TTC549 (cell line): Measurements from ENCODE around the gene HEG1.

Source experiments
- FAIRE-seq: peaks from 2 replicates; lab custom pipeline; 2012; peaks lifted over from hg19 to GRCh38; lab: Jason Lieb, UNC

Gene HEG1

GRCh38 chr3:125072301-125072700 is 16.5 kb upstream of the HEG1 start:
- FAIRE-seq = no peak

- FAIRE-seq = no peak
Observed at GRCh38 chr3:125069968-125070745, 14.4 kb upstream of the HEG1 start.

DNA sequence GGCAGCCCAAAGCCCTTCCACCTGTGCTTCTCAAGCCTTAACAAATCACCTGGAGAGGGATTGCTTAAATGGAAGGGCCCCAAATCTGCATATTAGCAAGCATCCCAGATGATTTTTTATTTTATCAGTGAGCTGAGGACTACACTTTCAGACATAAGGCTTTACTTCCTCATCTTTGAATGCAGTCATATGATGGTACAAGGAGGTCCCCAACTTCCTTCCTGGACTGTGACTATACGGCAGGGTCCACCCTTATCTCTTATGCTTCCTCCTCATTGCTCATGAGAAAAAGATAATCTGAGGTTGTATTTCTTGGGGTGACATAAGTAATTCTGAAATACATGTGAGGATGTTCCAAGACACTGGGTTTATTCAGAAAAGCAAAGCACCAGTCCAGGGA is 13.7 kb upstream of the HEG1 start:
- no peak for FAIRE-seq

GRCh38 chr3:125068265-125068664 is 12.5 kb upstream of the HEG1 start:
- FAIRE-seq = no peak

GRCh38 chr3:125067225-125067624 is 11.4 kb upstream of the HEG1 start:
- FAIRE-seq = no peak

DNA sequence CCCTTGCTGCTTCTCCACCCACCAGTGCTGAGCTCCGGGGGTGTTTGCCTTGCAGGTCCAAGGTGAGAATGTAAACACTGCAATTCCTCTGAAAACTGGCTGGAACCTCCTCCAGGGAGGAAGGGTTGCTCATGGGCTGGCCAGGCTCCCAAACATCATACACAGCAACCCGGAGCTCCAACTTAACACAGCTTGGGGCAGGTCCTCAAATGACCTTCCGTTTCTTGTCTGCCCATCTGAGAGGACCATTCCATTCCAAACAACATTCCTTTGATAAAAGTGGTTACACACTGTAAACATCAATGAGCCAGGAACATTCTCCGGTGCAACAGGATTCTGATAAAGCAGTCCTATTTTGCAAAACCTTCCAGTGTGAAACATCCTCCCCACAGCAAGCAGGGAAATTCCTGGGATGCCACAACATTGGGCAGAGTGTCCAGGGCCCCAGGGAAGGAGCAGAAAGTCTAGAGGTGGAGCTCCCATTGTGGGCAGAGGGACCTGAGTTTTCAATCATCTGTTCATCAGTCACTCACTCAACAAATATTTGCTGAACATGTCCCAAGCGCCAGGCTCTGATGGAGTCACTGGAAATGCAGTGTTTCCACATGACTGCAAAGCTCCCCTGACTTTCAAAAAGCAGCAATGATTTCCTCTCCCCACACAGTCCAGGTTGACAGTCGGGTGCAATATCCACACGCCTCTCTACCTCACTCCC is 7.3 kb upstream of the HEG1 start:
- no peak for FAIRE-seq

DNA sequence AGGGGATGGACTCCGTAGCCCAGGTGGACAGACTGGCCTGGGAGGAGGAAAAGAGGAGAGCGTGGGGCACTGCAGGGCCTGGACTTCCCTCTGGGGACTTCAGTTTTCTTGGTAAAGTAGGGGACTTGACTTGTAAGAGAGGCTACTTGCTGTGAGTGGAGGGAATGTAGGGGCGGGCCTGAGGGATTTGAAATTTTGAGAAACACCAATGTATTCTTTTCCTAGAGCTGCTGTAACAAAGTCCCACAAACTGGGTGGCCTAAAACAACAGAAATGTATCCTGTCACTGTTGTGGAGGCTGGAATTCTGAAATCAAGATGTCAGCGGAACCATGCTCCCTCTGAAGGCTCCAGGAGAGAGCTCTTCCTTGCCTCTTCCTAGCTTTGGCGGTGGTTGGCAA is 5.8 kb upstream of the HEG1 start:
- FAIRE-seq = no peak

- FAIRE-seq = no peak
Observed at GRCh38 chr3:125061170-125061569, 5.4 kb upstream of the HEG1 start.

DNA sequence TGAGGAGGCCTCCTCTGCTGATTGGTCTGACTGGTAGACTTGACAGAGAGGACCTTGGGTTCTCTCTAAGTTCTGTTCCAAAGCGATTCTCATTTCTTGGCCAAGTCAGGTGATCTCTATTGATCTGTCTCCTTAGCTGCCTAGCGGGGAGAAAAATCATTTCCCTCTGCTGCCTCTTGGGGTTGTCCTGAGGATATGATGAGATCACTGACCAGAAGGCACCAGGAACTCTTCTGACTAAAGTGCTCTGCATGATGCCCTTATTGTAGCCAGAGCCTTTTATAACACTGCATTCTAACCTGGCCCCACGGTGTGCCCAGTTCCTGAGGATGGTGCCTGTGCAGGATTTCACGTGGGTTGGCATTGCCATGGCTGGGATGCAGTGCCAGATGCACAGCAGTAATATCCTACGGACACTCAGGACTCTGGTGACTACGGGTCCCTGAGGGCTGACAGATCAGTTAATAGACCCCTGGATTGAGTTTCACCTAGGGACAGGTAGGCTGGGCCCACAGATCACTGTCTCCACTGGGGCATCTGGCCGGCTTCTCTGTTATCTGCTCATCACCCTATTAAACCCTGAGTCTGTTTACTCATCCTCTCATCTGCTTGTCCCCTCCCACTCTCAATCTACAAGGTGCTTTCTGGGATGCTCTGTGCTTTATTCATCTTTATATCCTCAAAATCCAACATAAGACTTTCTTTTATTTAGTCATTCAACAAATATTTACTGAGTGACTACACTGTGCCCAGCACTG is 3.9 kb upstream of the HEG1 start:
- no peak for FAIRE-seq

DNA sequence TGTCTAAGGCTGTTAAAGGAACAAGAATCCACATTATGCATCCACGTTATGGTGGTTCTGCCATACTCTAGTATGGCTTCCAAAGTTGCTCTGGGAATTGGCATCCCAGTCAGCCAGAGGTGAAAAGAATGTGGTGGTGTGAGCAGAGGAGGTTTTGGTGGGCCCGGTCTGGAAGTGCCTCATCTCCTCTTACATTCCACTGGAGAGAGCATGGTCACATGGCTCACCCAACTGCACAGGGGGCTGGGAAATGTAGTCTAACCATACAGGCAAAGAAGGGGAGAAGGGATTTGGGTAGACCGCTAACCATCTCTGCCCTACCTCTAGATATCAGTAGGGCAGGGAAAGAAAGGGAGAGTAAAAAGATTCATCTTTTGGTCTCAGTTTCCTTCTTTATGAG is 3.2 kb upstream of the HEG1 start:
- no peak for FAIRE-seq

DNA sequence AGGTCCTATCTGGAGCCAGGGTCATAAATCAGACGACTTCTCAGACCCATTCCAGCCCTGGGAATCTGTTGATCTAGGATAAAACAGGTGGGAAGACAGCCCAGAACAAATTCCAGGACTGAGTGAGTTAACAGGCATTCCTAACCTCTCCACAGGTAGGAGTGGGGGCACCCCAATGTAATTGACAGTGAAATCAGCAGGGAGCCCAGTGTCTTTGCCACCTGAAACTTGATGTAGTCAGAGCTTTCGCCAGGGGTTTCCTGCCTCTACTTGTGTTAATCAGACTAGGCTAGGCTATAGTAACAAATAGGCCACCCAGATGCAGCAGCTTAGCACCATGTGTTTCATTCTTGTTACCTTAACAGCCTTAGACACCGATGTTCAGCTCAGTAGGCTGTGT is 2.7 kb upstream of the HEG1 start:
- FAIRE-seq = no peak

DNA sequence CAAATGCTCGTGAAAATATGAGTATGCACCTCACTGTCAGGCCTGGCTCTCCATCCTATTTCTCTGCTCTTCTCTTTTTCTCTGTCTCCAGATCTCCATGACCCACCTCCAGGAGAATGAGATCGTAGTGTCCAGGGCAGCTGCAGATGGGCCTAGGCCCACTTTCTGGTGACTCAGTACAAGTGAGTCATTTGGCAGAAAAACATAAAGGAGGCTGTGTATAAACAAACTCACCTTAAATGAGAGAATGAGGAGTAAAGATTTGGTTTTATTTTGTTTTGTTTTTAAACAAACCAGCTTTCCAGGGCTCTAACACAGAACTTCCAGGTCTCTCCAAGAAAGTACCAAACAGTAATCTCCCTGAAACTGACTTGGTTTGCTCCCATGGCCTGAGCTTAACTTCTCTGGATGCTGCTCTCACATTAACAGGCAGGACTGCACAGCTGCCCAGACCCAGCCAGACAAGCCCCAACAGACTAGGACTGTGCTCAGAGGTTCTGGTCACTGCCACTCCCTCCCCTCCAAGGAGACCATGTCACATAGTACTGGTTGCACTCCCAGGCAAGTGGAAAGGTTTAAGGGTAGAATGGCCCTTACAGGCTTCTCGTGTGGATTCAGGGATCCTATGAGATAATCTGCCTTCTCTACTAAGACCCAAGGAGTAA is 1.5 kb upstream of the HEG1 start:
- no peak for FAIRE-seq

- no peak for FAIRE-seq
Observed at GRCh38 chr3:125055331-125055912, 375 bp downstream of the HEG1 start.

DNA sequence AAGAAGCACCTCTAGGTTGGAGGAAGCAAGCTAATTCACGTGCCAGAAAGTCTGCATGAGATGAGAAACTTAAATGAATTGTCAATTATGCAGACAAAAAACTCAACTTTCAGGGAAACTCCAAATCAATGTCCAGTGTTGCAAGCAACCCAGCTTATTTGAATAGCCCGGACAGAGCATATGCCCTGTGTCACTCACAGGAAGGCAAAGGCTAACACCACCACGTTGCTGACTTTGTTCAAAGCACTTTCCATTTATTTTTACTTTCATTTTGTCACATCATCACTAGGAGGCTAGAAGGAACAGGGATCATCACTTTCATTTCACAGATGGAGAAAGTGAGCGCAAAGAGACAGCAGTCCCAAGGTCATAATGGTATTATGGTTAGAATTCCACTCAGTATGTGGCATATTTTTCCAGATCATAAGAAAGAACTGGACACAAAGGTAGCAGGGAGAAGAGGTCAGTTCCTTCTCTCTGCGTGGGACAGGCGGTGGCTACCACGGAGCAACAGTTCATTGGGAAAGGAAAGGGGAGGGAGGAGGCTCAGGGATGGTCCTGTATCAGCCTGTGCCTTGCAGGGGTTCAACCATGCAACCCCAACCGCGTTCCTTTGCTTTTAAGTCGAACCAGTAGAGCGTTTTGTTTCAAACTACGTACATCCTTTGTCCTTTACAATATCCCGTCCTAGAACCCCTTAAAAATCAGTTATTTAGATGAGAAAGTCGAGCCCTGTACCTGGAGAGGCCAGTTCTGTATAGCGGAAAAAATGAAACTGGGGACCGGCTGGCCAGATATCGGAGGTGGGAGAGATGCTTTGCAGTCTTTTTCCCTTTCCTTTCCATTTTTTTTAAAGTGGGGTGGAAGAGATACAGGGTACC is 1.1 kb downstream of the HEG1 start:
- FAIRE-seq = no peak

DNA sequence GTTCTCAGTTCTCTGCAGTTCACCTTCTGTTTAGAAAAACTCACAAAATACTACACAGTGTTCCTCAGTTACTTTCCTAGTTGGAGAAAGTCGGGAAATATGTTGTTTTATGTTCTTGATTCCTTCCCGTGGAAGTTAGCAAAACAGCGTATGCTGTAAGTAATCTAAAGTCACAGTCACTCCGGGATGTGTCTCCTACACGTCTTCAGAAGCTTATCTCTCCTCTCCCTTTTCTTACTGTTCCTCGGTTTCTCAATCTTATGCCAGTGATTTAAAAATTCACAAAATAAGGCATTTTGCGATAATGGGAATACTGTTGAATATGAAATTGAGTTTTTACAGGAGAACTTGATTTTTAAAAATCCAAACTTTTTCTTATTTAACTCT is 1.7 kb downstream of the HEG1 start:
- no peak for FAIRE-seq

DNA sequence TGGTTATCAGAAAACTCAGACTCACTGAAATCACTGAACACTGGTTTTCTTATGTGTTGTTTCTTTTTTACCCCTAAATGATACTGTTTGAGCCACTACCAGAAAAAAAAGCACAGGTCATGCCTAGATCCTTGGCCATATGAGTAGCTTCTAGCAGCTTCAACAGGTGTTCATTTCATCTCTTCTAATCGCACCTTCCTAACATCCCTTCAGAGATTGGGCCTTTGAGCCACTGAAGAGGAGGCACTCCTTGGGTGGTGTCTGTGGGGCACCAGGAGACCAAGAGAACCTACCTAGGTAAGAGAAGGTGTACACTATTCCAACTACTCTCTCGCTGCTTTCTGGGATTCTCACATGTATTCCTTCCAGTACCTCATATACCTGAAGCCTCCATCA is 2.5 kb downstream of the HEG1 start:
- no peak for FAIRE-seq

DNA sequence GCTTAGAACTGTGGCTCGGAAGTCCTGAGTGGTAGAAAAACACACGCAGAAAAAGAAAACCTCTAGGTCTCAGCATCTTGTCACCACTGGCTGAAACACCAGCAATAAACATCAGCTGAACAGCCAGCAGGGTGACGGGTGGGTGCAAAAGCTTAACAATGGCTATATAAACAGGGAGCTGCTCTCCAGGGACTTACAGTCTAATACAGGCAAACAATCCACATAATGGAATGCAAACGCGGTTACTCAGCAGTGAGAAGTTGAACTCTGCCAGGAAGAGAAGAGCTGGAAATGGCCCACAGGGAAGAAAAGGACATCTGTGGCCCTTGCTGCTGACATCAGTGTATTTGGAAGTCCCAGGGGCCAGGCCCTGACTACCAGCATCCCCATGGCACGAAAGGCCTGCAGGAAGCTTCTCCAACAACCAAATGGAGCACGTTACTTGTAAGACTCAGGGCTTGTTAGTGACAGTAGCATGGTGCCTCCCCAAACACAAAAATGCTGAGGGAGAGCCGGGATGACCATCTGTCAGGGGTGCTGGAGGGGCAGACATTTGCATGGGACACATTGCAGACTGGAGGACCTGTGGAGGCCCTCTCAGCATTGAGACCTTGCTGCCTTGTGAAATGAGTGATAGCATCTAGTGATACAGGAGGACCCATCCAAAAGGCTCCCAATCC is 3.0 kb downstream of the HEG1 start:
- no peak for FAIRE-seq

- no peak for FAIRE-seq
Observed at GRCh38 chr3:125051715-125052581, 3.8 kb downstream of the HEG1 start.

GRCh38 chr3:125051205-125051604 is 4.6 kb downstream of the HEG1 start:
- FAIRE-seq = no peak
